HFF-Myc (cell line): ENCODE results near the gene GRN.

ENCODE experiments used
- DNase-seq: peaks from one replicate; pipeline ENCODE4 v3.0.0-alpha.2; 2011; ENCODE audit warnings: low read depth; ENCODE audit errors: extremely low read depth
- H3K4me3 ChIP-seq: replicated peaks from 2 replicates; pipeline ENCODE4 v1.5.1; 2011; ENCODE audit warnings: low read depth, mild to moderate bottlenecking, control low read depth, low read length
- TF ChIP-seq, protein P1 (sequence below): IDR thresholded peaks from 2 replicates; pipeline ENCODE4 v1.5.1; 2012; ENCODE audit warnings: mild to moderate bottlenecking, low read depth, low read length, control low read depth; ENCODE audit errors: missing control alignments

GRN gene

DNA sequence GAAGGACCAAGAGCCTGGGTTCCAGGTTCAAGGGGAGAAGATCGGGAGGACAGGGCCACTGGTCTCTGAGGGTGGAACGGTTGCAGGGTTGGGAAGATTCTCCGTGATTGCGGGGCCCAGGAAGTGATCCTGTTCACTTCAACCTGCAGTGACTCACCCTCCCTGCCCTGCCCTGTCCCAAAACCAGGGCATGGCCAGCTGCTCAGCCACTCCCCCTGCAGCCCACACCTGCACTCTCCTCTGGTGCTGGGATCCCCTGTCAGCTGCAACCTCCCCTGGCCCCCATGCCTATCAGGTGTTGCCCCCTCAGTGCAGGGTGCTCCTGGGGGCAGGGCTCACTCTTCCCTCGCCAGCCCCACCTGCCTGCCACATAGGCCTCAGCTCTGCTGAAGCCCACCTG, 35.6 kb upstream of the GRN start:
- H3K4me3 ChIP-seq: no peak overlapping the region
- TF ChIP-seq, protein P1, sequence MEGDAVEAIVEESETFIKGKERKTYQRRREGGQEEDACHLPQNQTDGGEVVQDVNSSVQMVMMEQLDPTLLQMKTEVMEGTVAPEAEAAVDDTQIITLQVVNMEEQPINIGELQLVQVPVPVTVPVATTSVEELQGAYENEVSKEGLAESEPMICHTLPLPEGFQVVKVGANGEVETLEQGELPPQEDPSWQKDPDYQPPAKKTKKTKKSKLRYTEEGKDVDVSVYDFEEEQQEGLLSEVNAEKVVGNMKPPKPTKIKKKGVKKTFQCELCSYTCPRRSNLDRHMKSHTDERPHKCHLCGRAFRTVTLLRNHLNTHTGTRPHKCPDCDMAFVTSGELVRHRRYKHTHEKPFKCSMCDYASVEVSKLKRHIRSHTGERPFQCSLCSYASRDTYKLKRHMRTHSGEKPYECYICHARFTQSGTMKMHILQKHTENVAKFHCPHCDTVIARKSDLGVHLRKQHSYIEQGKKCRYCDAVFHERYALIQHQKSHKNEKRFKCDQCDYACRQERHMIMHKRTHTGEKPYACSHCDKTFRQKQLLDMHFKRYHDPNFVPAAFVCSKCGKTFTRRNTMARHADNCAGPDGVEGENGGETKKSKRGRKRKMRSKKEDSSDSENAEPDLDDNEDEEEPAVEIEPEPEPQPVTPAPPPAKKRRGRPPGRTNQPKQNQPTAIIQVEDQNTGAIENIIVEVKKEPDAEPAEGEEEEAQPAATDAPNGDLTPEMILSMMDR: no peak
- no peak for DNase-seq

DNA sequence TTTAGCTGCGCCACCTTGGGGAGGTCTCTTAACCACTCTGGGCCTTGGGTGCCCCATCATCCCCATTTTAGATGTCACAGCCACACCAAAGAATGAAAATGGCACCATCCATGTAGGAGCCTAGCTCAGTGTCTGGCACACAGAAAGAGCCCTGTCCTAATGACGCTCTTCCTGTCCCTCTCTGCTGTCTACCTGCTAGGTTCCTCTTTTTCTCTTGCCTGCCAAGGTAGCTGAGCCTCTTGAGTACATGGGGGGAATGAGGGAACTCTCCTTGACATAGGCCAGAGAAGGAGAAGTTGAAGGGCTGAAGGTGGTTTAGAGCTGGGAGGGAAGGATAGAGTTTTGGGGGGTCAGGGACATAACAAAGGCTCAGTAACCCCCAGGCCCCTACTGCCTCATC, 34.9 kb upstream of the GRN start:
- DNase-seq: no peak

DNA sequence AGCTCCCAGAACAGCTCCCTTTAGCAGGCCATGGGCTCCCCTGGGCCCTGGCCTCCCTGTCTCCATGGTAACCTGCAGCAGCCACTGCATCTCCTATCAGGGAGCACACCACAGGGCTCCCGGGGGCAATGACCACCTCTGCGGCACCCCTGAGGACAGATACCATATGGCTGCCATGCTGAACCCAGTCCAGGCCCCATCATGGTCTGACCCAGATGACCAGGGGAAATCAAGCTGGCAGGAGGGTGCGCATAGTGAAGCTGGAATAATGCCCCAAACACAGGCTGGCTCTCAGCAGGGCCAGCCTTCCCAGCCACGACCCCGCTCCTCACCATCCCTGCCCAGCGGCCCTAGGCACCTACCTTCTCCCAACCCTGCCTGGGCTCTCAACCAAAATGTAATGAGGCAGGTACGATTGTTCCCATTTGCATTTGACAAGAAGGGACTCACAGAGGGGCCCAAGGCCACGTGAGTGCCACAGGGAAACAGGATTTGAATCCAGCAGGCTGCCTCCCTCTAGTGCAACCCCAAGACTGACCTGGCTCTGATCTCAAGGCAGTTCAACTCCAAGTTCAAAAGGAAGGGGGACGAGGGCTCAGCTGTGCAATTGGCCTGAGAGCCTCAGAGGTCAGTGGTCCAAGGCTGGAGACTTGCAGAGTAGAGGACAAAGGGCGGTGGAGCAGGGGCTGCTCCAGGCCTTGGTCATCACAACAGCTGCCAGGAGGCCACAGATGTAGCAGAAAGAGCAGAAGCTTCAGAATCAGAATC, 34.3 kb upstream of the GRN start:
- TF ChIP-seq, protein P1: no peak
- DNase-seq: no peak
- H3K4me3 ChIP-seq: no peak overlapping the region

More for the DNA sequence above, 34.9 kb upstream of the GRN start:
- H3K4me3 ChIP-seq: no peak overlapping the region
- TF ChIP-seq, protein P1: no peak

DNA sequence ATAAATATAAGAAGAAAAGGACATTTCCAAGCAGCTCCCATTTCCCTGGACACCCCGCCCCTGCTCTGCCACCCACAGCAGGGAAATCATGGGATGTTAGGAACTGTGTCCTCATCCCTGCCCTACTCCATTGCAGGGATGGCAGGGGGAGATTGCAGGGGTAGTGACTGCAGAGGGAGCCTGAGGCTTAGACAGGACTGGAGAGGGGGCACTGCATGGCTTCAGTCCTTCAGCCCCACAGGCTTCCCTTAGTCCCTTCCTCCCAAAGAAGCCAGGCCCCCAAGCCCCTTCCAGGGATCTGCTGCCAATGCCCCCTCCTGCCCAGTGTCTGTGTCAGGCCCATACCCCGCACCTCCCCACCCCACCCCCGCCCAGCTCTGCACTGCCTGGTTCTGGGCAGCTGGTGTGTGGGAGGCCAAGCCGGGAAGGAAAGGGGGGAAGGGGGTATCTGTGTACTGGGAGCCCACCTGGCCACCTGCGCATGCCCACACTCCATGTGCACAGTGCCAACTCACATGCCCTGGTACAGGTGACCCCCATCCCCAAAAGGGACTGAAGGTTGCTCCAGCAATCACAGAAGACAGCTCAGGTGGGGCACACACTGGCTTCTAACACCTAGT, 33.4 kb upstream of the GRN start:
- no peak for DNase-seq
- TF ChIP-seq, protein P1: no peak
- H3K4me3 ChIP-seq: no peak overlapping the region

DNA sequence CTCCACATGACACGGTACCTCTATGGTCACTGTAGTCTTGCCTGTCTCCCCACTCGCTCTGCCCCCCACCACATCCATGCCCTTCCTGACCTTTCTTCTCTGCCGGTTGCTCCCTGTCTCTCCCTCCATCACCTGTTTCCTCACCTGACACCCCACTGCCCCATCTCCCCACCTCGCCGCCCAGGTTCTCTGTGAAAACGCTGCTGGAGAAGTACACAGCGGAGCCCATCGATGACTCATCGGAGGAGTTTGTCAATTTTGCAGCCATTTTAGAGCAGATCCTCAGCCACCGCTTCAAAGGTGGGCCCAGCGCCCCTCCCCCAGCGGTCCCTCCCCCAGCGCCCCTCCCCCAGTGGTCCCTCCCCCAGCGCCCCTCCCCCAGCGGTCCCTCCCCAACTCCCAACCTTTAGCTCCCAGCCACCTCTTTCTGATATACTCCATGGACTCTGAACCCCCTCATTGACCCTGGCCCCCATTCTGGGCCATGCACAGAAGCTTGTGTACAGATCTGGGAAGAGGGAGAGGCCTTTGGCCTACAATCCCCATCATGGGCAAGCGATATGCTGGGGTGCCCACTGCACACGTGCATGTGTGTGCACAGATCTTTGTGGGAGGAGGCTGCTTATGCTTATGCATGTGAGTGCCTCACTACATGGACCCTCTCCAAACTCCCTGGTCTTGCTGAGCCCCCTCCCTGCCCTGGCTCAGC, 32.6 kb upstream of the GRN start:
- TF ChIP-seq, protein P1: no peak
- DNase-seq: no peak
- H3K4me3 ChIP-seq: no peak overlapping the region

DNA sequence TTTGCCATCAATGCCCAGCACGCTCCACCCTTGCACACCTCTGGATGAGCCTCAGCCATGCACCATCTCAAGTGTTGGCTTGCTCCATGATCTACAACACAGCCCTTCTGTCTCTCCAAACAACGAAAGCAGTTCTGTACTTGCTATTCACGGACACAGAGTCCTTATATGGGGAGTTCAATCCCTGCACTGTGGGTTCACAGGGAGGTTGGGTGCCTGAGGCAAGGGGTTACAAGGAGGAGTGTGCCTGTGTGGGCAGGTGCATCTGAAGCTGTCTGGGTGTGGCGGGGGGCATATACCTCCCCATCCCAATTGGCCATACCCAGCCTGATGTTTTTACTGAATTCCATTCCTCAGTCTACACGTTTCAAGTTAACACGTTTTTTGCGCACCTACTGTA, 31.1 kb upstream of the GRN start:
- no peak for DNase-seq
- H3K4me3 ChIP-seq: no peak overlapping the region
- TF ChIP-seq, protein P1: no peak
